ENCODE data around the gene EFNA2. TPM values are rescaled to one million over a fixed set of nuclear protein-coding genes. Genes with fewer than 3 reads are reported as not detected.

Gene EFNA2
- total and polyA plus RNA-seq, 2 of the 4 experiments (the other 2 are of a cell fraction) = not detected

DNA sequence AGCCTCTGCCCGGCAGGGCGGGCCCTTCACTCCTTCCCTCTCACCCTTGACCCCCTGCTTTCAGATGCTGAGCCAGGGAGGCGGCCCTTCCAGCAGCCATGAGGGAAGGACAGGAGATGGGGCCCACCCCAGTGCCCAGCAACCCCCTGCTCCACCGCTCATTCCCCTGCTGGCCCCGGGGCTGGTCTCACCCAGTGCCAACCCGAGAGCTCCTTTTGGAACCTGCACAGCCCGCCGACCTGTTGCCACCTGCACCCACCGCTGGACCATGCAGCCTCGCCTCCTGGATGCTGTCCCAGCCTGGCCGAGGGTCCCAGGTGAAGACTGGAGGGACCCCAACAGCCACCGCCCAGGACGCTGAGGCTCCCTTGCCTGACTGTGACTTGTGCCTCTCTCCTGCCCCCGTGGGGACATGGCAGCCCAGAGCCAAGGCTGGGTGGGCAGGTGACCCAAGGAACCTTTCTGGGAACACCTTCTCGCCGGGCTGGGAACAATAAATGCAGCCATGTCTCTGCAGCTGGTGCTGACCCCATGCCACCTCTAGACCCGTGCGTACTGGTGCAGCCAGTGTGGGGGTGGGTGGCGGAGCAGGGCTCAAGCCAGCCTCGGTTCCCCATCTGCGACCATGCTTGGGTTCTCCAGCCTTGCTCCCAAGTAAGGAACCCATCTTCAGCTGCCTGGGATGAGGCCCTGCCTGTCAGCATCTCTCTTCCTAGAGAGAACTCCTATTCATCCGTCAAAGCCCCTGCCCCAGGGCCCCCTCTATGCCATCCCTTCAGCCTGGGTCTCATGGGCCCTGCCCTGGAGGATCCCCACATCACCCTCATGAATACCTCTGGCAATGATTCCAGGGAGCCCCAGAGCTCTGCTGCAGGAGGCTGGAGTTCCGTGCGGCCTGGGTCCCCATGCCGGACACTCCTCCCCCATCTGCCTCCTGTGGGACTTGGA is 6.7 kb upstream of the EFNA2 start:
- dilution Hi-C loops (cut with HindIII; ENCODE audit: low sequenced_read_pairs, unreplicated experiment) (no loop called here), intact Hi-C loops (cut with micrococcal nuclease) (loop anchor here (1.0 to 5.0 kb wide), 4 partner anchors 83 to 128 kb away; partner anchors contain the start of genes DAZAP1 and NDUFS7), in situ Hi-C loops (cut with MboI; ENCODE audit: low sequenced_read_pairs) (no loop called here)
- H4K5ac ChIP-seq (ENCODE audit: low read depth, low read length) = no peak overlapping the region
- no peaks in the 10 kb centered on the region for H3K9me1 ChIP-seq (ENCODE audit: insufficient read depth, low read length)
- no peak overlapping the region for H3K4me2 ChIP-seq (ENCODE audit: low read depth, low read length)
- H3K27me3 ChIP-seq (ENCODE audit: control insufficient read depth, insufficient read depth, low read length) = peaks cover 6% of the 10 kb centered on the region; the same call in 1 of the 2 replicates
- H2BK15ac ChIP-seq (ENCODE audit: low read depth, low read length) = no peak overlapping the region
- no peak overlapping the region for H3K9ac ChIP-seq (ENCODE audit: low read depth, low read length)
- ChIA-PET CTCF (interaction anchor here (0.6 to 1.7 kb wide), 6 partner anchors 9 to 96 kb away, joined by 3 to 8 read pairs (median 3); partner anchors contain the start of gene CIRBP), POLR2A (ENCODE audit: unreplicated experiment) (no interaction called here)
- WGBS, 2 experiments (ENCODE audit: extremely low coverage in 2 of 2, insufficient read length in 1 of 2) = 96% methylated on average over 11 of the region's 25 CpGs; no CpG with 5 or more reads in 1 of the 2 experiments
- H4K20me1 ChIP-seq (ENCODE audit: insufficient read depth, low read length) = peaks cover 30% of the 10 kb centered on the region
- peaks cover 12 to 33% of the 10 kb centered on the region in 2 experiments; a peak in 3 of 4 replicates for H3K79me1 ChIP-seq (ENCODE audit: low read depth in 1 of 2, low read length in 2 of 2)
- H2AK5ac ChIP-seq (ENCODE audit: low read depth, low read length) = no peak overlapping the region
- H3K9me3 ChIP-seq (ENCODE audit: control insufficient read depth, insufficient read depth, low read length) = no peaks in the 10 kb centered on the region
- no peak overlapping the region for H2BK120ac ChIP-seq (ENCODE audit: low read depth, low read length)
- H2BK20ac ChIP-seq (ENCODE audit: low read depth, low read length) = no peak overlapping the region
- DNase-seq (no peak), ATAC-seq (ENCODE audit: low read depth) (no peak)
- no peak overlapping the region for H3K18ac ChIP-seq (ENCODE audit: low read depth, low read length)
- H2AFZ ChIP-seq (replicated peaks; ENCODE audit: low read length, poor library complexity) = no peak overlapping the region
- H3K27ac ChIP-seq (ENCODE audit: insufficient read depth, low read length) = no peak overlapping the region
- no peak overlapping the region for H3K14ac ChIP-seq (replicated peaks; ENCODE audit: low read depth, low read length)
- peak overlapping the region; percentile 80 for H2AK9ac ChIP-seq (replicated peaks; ENCODE audit: low read depth, low read length, poor library complexity)
- H4K8ac ChIP-seq (ENCODE audit: low read depth in 2 of 2, low read length in 2 of 2) = no peak overlapping the region
- no TSS peak for BruUV-seq (replicated peaks)
- no peak overlapping the region for H3K4ac ChIP-seq (ENCODE audit: low read depth, low read length)
- H4K91ac ChIP-seq (ENCODE audit: insufficient read depth, low read depth, low read length) = no peak overlapping the region
- H3K4me3 ChIP-seq (ENCODE audit: insufficient read depth, low read depth, low read length) = no peak overlapping the region
- H3K36me3 ChIP-seq (ENCODE audit: control insufficient read depth, insufficient read depth, low read length) = peaks cover 20% of the 10 kb centered on the region
- no peak overlapping the region for H3K56ac ChIP-seq (ENCODE audit: extremely low read depth, insufficient read depth, low read length)
- H2BK5ac ChIP-seq (ENCODE audit: low read depth, low read length, poor library complexity, severe bottlenecking) = no peak overlapping the region
- no peak overlapping the region for H3K23ac ChIP-seq (ENCODE audit: low read depth, low read length)
- peaks cover 13% of the 10 kb centered on the region for H3K4me1 ChIP-seq (ENCODE audit: control insufficient read depth, insufficient read depth, low read length)
- TF ChIP-seq CHD1 (IDR thresholded peaks at IDR 0.05; ENCODE audit: low read depth, low read length) (no peak), NFE2L2 (IDR thresholded peaks at IDR 0.05; ENCODE audit: low read depth, low read length) (no peak), SMC3 (IDR thresholded peaks at IDR 0.05; ENCODE audit: low read depth, low read length) (no peak), MAZ (IDR thresholded peaks at IDR 0.05; ENCODE audit: borderline replicate concordance, low read depth, low read length) (no peak), CEBPB (IDR thresholded peaks at IDR 0.05; ENCODE audit: low read depth, low read length) (no peak), RAD21 (IDR thresholded peaks at IDR 0.05; ENCODE audit: low read length) (no peak), FOS (IDR thresholded peaks at IDR 0.05; ENCODE audit: low read depth, low read length) (no peak), RFX5 (IDR thresholded peaks at IDR 0.05; ENCODE audit: low read depth, low read length) (no peak), MAFK (IDR thresholded peaks at IDR 0.05; ENCODE audit: low read depth, low read length) (no peak), RCOR1 (IDR thresholded peaks at IDR 0.05; ENCODE audit: insufficient replicate concordance, low read length) (no peak), POLR2A (IDR thresholded peaks at IDR 0.05; ENCODE audit: low read depth, low read length) (no peak)
- TF ChIP-seq, protein P1, sequence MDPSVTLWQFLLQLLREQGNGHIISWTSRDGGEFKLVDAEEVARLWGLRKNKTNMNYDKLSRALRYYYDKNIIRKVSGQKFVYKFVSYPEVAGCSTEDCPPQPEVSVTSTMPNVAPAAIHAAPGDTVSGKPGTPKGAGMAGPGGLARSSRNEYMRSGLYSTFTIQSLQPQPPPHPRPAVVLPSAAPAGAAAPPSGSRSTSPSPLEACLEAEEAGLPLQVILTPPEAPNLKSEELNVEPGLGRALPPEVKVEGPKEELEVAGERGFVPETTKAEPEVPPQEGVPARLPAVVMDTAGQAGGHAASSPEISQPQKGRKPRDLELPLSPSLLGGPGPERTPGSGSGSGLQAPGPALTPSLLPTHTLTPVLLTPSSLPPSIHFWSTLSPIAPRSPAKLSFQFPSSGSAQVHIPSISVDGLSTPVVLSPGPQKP (IDR thresholded peaks at IDR 0.05; ENCODE audit: borderline replicate concordance, low read depth, low read length) = no peak
- TF ChIP-seq, protein P2, sequence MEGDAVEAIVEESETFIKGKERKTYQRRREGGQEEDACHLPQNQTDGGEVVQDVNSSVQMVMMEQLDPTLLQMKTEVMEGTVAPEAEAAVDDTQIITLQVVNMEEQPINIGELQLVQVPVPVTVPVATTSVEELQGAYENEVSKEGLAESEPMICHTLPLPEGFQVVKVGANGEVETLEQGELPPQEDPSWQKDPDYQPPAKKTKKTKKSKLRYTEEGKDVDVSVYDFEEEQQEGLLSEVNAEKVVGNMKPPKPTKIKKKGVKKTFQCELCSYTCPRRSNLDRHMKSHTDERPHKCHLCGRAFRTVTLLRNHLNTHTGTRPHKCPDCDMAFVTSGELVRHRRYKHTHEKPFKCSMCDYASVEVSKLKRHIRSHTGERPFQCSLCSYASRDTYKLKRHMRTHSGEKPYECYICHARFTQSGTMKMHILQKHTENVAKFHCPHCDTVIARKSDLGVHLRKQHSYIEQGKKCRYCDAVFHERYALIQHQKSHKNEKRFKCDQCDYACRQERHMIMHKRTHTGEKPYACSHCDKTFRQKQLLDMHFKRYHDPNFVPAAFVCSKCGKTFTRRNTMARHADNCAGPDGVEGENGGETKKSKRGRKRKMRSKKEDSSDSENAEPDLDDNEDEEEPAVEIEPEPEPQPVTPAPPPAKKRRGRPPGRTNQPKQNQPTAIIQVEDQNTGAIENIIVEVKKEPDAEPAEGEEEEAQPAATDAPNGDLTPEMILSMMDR (conservative IDR thresholded peaks at IDR 0.05; ENCODE audit: low read depth, low read length) = no peak
- TF ChIP-seq, protein P3, sequence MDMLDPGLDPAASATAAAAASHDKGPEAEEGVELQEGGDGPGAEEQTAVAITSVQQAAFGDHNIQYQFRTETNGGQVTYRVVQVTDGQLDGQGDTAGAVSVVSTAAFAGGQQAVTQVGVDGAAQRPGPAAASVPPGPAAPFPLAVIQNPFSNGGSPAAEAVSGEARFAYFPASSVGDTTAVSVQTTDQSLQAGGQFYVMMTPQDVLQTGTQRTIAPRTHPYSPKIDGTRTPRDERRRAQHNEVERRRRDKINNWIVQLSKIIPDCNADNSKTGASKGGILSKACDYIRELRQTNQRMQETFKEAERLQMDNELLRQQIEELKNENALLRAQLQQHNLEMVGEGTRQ (IDR thresholded peaks at IDR 0.05; ENCODE audit: low read depth, low read length) = no peak

Data from IMR-90 (cell line).